Smooth muscle cell (in vitro differentiated cells): ENCODE data around the gene GNAQ. TPM values are rescaled to one million over a fixed set of nuclear protein-coding genes. Genes with fewer than 3 reads are reported as not detected.

Experiments
- DNase-seq: peaks from one replicate; lab custom pipeline; 2025; ENCODE audit not compliant: unreplicated experiment; lab: John Stamatoyannopoulos, UW
- H2AFZ ChIP-seq: fragments of 200-600 bp; sonication (generic); 2 replicates; pipeline ENCODE4 v1.6.0; 2016; ENCODE audit warnings: antibody characterized with exemption, low read depth, mild to moderate bottlenecking
- H3F3A ChIP-seq: fragments of 200-600 bp; sonication (generic); 2 replicates; pipeline ENCODE4 v1.6.0; 2017; ENCODE audit warnings: antibody characterized with exemption, low read depth
- H3K27ac ChIP-seq: fragments of 200-600 bp; sonication (generic); 2 replicates; pipeline ENCODE4 v1.5.1; 2016; ENCODE audit warnings: low read depth, mild to moderate bottlenecking
- H3K27me3 ChIP-seq: fragments of 200-600 bp; sonication (generic); 2 replicates; pipeline ENCODE4 v1.6.1; 2016; ENCODE audit warnings: low read depth, mild to moderate bottlenecking
- H3K36me3 ChIP-seq: fragments of 200-600 bp; sonication (generic); 2 replicates; pipeline ENCODE4 v1.5.1; 2016; ENCODE audit warnings: low read depth
- H3K4me1 ChIP-seq: fragments of 200-600 bp; sonication (generic); 2 replicates; pipeline ENCODE4 v1.5.1; 2016; ENCODE audit warnings: low read depth
- H3K4me2 ChIP-seq: fragments of 200-600 bp; sonication (generic); 2 replicates; pipeline ENCODE4 v1.6.0; 2016; ENCODE audit warnings: mild to moderate bottlenecking
- H3K4me3 ChIP-seq: fragments of 200-600 bp; sonication (generic); 2 replicates; pipeline ENCODE4 v1.5.1; 2016; ENCODE audit warnings: mild to moderate bottlenecking
- H3K79me2 ChIP-seq: fragments of 200-600 bp; sonication (generic); 2 replicates; pipeline ENCODE4 v1.6.0; 2016; ENCODE audit warnings: low read depth, mild to moderate bottlenecking
- H3K9ac ChIP-seq: fragments of 200-600 bp; sonication (generic); 2 replicates; pipeline ENCODE4 v1.6.0; 2016; ENCODE audit warnings: low read depth
- H3K9me3 ChIP-seq: fragments of 200-600 bp; sonication (generic); replicated peaks from 2 replicates; pipeline ENCODE4 v1.5.1; 2016; ENCODE audit warnings: low read depth
- H4K20me1 ChIP-seq: fragments of 200-600 bp; sonication (generic); 2 replicates; pipeline ENCODE4 v1.6.0; 2016; ENCODE audit warnings: low read depth
- CTCF ChIP-seq: fragments of 200-600 bp; sonication (generic); IDR thresholded peaks from 2 replicates; pipeline ENCODE4 v1.5.1; 2017; ENCODE audit warnings: borderline replicate concordance, mild to moderate bottlenecking, antibody characterized with exemption; ENCODE audit not compliant: insufficient read depth, poor library complexity, severe bottlenecking
- WGBS: methylation state at CpG from one replicate; pipeline ENCODE4 v1.1.7; 2016; ENCODE audit warnings: low lambda C conversion rate; 5-methylcytosine and 5-hydroxymethylcytosine counted together
- polyA plus RNA-seq: library from polyadenylated mRNA; unstranded; fragments of >200 nt; fragmentation: Nextera tagmentation; extraction: Ambion mirVana; gene quantifications from 2 replicates; pipeline ENCODE4 v1.2.1, GENCODE V29; 2016
- total RNA-seq: library from RNA; depleted of rRNA; stranded (reverse); fragments of >200 nt; gene quantifications from 2 replicates; pipeline ENCODE4 v1.2.3, GENCODE V29; 2014

The GNAQ gene
- total and polyA plus RNA-seq, 2 experiments from 2014 or later, result 12.5 to 41.4 TPM

GRCh38 chr9:77794985-77795384 is 236.6 kb downstream of the GNAQ start:
- DNase-seq, result no peak
- Histone ChIP-seq H3K79me2 (no peaks in the 10 kb centered on the region), H3K9me3 (no peaks in the 10 kb centered on the region), H3K27ac (no peak overlapping the region), H3K4me2 (no peak overlapping the region), H3K9ac (no peak overlapping the region), H3K4me3 (no peak overlapping the region), H2AFZ (no peak overlapping the region), H4K20me1 (peaks cover 13% of the 10 kb centered on the region), H3K4me1 (no peaks in the 10 kb centered on the region), H3K36me3 (no peaks in the 10 kb centered on the region), H3K27me3 (no peaks in the 10 kb centered on the region), H3F3A (no peaks in the 10 kb centered on the region)
- 71% methylated on average over 3 of the region's 3 CpGs for WGBS
- no peak for TF ChIP-seq CTCF

DNA sequence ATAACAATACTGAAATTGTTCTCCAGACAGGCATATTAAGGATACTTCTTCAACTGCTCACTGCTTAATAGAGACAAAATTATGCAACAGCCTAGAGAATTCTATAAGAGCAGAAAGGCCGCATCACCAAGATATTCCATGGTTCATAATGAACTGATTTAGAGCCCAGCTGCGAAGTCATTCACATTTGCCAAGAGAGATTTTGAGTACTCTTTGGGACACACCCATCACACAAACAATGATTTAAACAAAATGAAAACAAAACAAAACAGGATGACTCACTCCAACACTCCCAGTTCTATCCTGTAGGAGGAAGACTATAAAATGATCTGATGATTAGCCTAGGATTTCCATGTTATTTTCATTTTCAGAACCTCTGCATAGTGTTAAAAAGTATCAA is 237.8 kb downstream of the GNAQ start:
- DNase-seq, result no peak
- H3K36me3 ChIP-seq, result no peaks in the 10 kb centered on the region
- H3K27me3 ChIP-seq, result no peaks in the 10 kb centered on the region
- no peaks in the 10 kb centered on the region for H3K79me2 ChIP-seq
- H3K9me3 ChIP-seq, result no peaks in the 10 kb centered on the region
- H3F3A ChIP-seq, result no peaks in the 10 kb centered on the region
- H2AFZ ChIP-seq, result no peak overlapping the region
- H4K20me1 ChIP-seq, result peaks cover 5% of the 10 kb centered on the region
- H3K4me3 ChIP-seq, result no peak overlapping the region
- H3K4me2 ChIP-seq, result no peak overlapping the region
- H3K9ac ChIP-seq, result no peak overlapping the region
- WGBS, result 100% methylated on average over 2 of the region's 2 CpGs
- TF ChIP-seq CTCF, result no peak
- no peaks in the 10 kb centered on the region for H3K4me1 ChIP-seq
- H3K27ac ChIP-seq, result no peak overlapping the region

DNA sequence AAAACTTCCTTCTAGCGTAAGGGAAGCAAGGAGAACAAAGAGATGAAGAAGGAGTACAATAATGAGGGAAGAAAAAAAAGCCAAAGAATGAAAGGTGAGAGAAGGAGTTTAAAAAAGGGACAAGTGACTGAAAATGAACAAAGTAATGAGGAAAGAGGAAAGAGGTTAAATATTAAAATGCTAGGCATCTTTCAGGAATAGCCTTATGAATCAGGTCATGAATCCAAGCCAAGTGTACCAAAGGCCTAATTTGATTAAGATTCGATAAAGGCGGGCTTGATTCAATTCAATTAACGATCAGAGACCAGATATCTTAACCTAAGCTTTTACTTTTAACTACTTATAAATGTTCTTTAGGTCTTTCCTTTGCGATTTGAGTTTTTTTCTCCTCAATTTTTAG is 241.7 kb downstream of the GNAQ start:
- Histone ChIP-seq H2AFZ (no peak overlapping the region), H3K9ac (no peak overlapping the region), H3K4me2 (no peak overlapping the region), H3K36me3 (no peaks in the 10 kb centered on the region), H3K27ac (no peak overlapping the region), H3F3A (no peaks in the 10 kb centered on the region), H3K4me3 (no peak overlapping the region), H3K4me1 (no peaks in the 10 kb centered on the region), H4K20me1 (peaks cover 5% of the 10 kb centered on the region), H3K27me3 (no peaks in the 10 kb centered on the region), H3K79me2 (no peaks in the 10 kb centered on the region), H3K9me3 (no peaks in the 10 kb centered on the region)
- no peak for TF ChIP-seq CTCF
- DNase-seq, result no peak
- 98% methylated on average over 5 of the region's 5 CpGs for WGBS

- Histone ChIP-seq H2AFZ (no peak overlapping the region), H3K9ac (no peak overlapping the region), H3K4me1 (no peaks in the 10 kb centered on the region), H3K79me2 (no peaks in the 10 kb centered on the region), H3K27me3 (no peaks in the 10 kb centered on the region), H3K9me3 (no peaks in the 10 kb centered on the region), H3K4me3 (no peak overlapping the region), H3K4me2 (no peak overlapping the region), H4K20me1 (peaks cover 3% of the 10 kb centered on the region), H3K36me3 (no peaks in the 10 kb centered on the region), H3F3A (no peaks in the 10 kb centered on the region), H3K27ac (no peak overlapping the region)
- TF ChIP-seq CTCF, result no peak
- no peak for DNase-seq
- 92% methylated on average over 2 of the region's 2 CpGs for WGBS
Measured at GRCh38 chr9:77785341-77785740, 246.3 kb downstream of the GNAQ start.
